ENCODE results near the gene MAP4. TPM values are rescaled to one million over a fixed set of nuclear protein-coding genes. Genes with fewer than 3 reads are reported as not detected.

Gene MAP4
- total RNA-seq, 1 experiment from 2014 or later: 108 TPM

- Histone ChIP-seq H3K4me1 (ENCODE audit: insufficient read depth, low read length) (peaks cover 10% of the 10 kb centered on the region), H3K79me2 (ENCODE audit: low read length) (no peaks in the 10 kb centered on the region), H2AFZ (ENCODE audit: low read length) (no peak overlapping the region), H3K4me2 (ENCODE audit: low read length) (no peak overlapping the region), H3K36me3 (ENCODE audit: low read depth, low read length) (peaks cover 46% of the 10 kb centered on the region), H3K27me3 (ENCODE audit: low read length) (no peaks in the 10 kb centered on the region), H4K20me1 (ENCODE audit: low read length) (no peaks in the 10 kb centered on the region), H3F3A (ENCODE audit: low read length, unreplicated experiment) (peaks cover 5% of the 10 kb centered on the region), H3K4me3 (ENCODE audit: low read length) (no peak overlapping the region), H3K9ac (ENCODE audit: low read length) (no peak overlapping the region), H3K9me2 (replicated peaks; ENCODE audit: low read length) (no peaks in the 10 kb centered on the region), H3K9me3 (ENCODE audit: low read length) (no peaks in the 10 kb centered on the region), H3K27ac (ENCODE audit: low read length) (no peak overlapping the region)
- BruUV-seq (replicated peaks): no TSS peak
- no peak for ATAC-seq
- TF ChIP-seq CTCF (conservative IDR thresholded peaks at IDR 0.05; ENCODE audit: low read depth, low read length) (no peak), EZH2 (IDR thresholded peaks at IDR 0.05; ENCODE audit: low read length, unreplicated experiment) (no peak)
- DNase-seq: no peak
- CTCF ChIA-PET: no interaction called here
- intact Hi-C loops (cut with micrococcal nuclease): no loop called here
- POLR2A ChIA-PET (ENCODE audit: unreplicated experiment): no interaction called here
Observed at GRCh38 chr3:47916201-47916600, 100.0 kb downstream of the MAP4 start.

GRCh38 chr3:47912006-47912504 lies 104.2 kb downstream of the MAP4 start:
- H4K20me1 ChIP-seq (ENCODE audit: low read length): no peaks in the 10 kb centered on the region
- intact Hi-C loops (cut with micrococcal nuclease): no loop called here
- no peaks in the 10 kb centered on the region for H3K9me3 ChIP-seq (ENCODE audit: low read length)
- TF ChIP-seq EZH2phosphoT487 (IDR thresholded peaks at IDR 0.05; ENCODE audit: borderline replicate concordance, low read length) (no peak), EZH2 (IDR thresholded peaks at IDR 0.05; ENCODE audit: low read length, unreplicated experiment) (no peak), CTCF (conservative IDR thresholded peaks at IDR 0.05; ENCODE audit: low read depth, low read length) (no peak)
- no peak overlapping the region for H3K4me3 ChIP-seq (ENCODE audit: low read length)
- no peaks in the 10 kb centered on the region for H3K27me3 ChIP-seq (ENCODE audit: low read length)
- peaks cover 7% of the 10 kb centered on the region for H3F3A ChIP-seq (ENCODE audit: low read length, unreplicated experiment)
- H3K9me2 ChIP-seq (replicated peaks; ENCODE audit: low read length): no peaks in the 10 kb centered on the region
- POLR2A ChIA-PET (ENCODE audit: unreplicated experiment): no interaction called here
- H3K27ac ChIP-seq (ENCODE audit: low read length): no peak overlapping the region
- no peaks in the 10 kb centered on the region for H3K79me2 ChIP-seq (ENCODE audit: low read length)
- H2AFZ ChIP-seq (ENCODE audit: low read length): no peak overlapping the region
- H3K36me3 ChIP-seq (ENCODE audit: low read depth, low read length): peaks cover 53% of the 10 kb centered on the region
- ATAC-seq: no peak
- CTCF ChIA-PET: no interaction called here
- DNase-seq: no peak
- no TSS peak for BruUV-seq (replicated peaks)
- H3K9ac ChIP-seq (ENCODE audit: low read length): no peak overlapping the region
- no peak overlapping the region; the same call in 1 of the 2 replicates for H3K4me2 ChIP-seq (ENCODE audit: low read length)
- peaks cover 19% of the 10 kb centered on the region for H3K4me1 ChIP-seq (ENCODE audit: insufficient read depth, low read length)

GRCh38 chr3:47910777-47911440 lies 105.3 kb downstream of the MAP4 start:
- Histone ChIP-seq H3K9ac (ENCODE audit: low read length) (no peak overlapping the region), H3F3A (ENCODE audit: low read length, unreplicated experiment) (peaks cover 7% of the 10 kb centered on the region), H3K4me2 (ENCODE audit: low read length) (peak overlapping the region; percentile 64), H3K27me3 (ENCODE audit: low read length) (no peaks in the 10 kb centered on the region), H3K4me1 (ENCODE audit: insufficient read depth, low read length) (peaks cover 19% of the 10 kb centered on the region), H3K9me2 (replicated peaks; ENCODE audit: low read length) (no peaks in the 10 kb centered on the region), H2AFZ (ENCODE audit: low read length) (no peak overlapping the region), H3K36me3 (ENCODE audit: low read depth, low read length) (peaks cover 46% of the 10 kb centered on the region), H3K27ac (ENCODE audit: low read length) (peak overlapping the region; percentile 63), H4K20me1 (ENCODE audit: low read length) (no peaks in the 10 kb centered on the region), H3K4me3 (ENCODE audit: low read length) (peak overlapping the region; percentile 11; the same call in 1 of the 2 replicates), H3K79me2 (ENCODE audit: low read length) (no peaks in the 10 kb centered on the region), H3K9me3 (ENCODE audit: low read length) (no peaks in the 10 kb centered on the region)
- BruUV-seq (replicated peaks): TSS peak; percentile 3
- ATAC-seq (peak; percentile 98), DNase-seq (peak; percentile 95)
- ChIA-PET POLR2A (ENCODE audit: unreplicated experiment) (interaction anchor here (0.9 kb wide), 1 partner anchor 12 kb away, joined by 5 read pairs; no protein-coding TSS in a partner anchor), CTCF (interaction anchor here (0.6 kb wide), 1 partner anchor 1281 kb away, joined by 3 read pairs; no protein-coding TSS in a partner anchor)
- intact Hi-C loops (cut with micrococcal nuclease): loop anchor here (2.0 kb wide), 1 partner anchor 80 kb away; no protein-coding TSS in a partner anchor
- TF ChIP-seq CTCF (conservative IDR thresholded peaks at IDR 0.05; ENCODE audit: low read depth, low read length): no peak
- TF ChIP-seq EZH2 (IDR thresholded peaks at IDR 0.05; ENCODE audit: low read length, unreplicated experiment): no peak
- no peak for TF ChIP-seq EZH2phosphoT487 (IDR thresholded peaks at IDR 0.05; ENCODE audit: borderline replicate concordance, low read length)

Measured in PC-3 (cell line).